Upper lobe of left lung (tissue), 4 donors: ENCODE data around the gene TMEM229A.

Experiments
- CTCF ChIP-seq, 6 experiments: fragments of 450-650 bp in 4 of 6; fragments of 200-600 bp in 2 of 6; sonication (generic) in 2 of 6; IDR thresholded peaks; one replicate each; pipeline ENCODE4 v1.5.1; 2016 to 2019; ENCODE audit warnings: antibody characterized with exemption in 6 of 6
- POLR2A ChIP-seq, 4 donors: fragments of 450-650 bp; IDR thresholded peaks; one replicate each; pipeline ENCODE4 v1.5.1; 2016 to 2017; ENCODE audit warnings: antibody characterized with exemption in 4 of 4, mild to moderate bottlenecking in 2 of 4
- POLR2AphosphoS5 ChIP-seq, 2 donors: sonication (generic); formaldehyde crosslinking; IDR thresholded peaks; one replicate each; pipeline ENCODE4 v1.5.1; 2017; ENCODE audit warnings: antibody characterized with exemption in 2 of 2

GRCh38 chr7:124072603-124073309, 39.9 kb upstream of the TMEM229A start:
- TF ChIP-seq CTCF (IDR thresholded peaks at IDR 0.05) (no peak), POLR2AphosphoS5 (IDR thresholded peaks at IDR 0.05) (no peak), POLR2A (IDR thresholded peaks at IDR 0.05) (no peak)
